Skin of body (tissue), 2 donors: ENCODE data around the gene SLC16A11. TPM values are rescaled to one million over a fixed set of nuclear protein-coding genes. Genes with fewer than 3 reads are reported as not detected.

ENCODE experiments used
- DNase-seq: peaks from one replicate; lab custom pipeline; 2025; lab: John Stamatoyannopoulos, UW
- total RNA-seq: library from RNA; depleted of rRNA; stranded (reverse); fragments of >200 nt; gene quantifications from one replicate; pipeline ENCODE4 v1.2.3, GENCODE V29; 2014

The SLC16A11 gene
- total RNA-seq, 1 donor from 2014 or later, result 0.69 TPM

- no peak for DNase-seq
Observed at GRCh38 chr17:7027335-7027734, 16.6 kb downstream of the SLC16A11 start.

DNA sequence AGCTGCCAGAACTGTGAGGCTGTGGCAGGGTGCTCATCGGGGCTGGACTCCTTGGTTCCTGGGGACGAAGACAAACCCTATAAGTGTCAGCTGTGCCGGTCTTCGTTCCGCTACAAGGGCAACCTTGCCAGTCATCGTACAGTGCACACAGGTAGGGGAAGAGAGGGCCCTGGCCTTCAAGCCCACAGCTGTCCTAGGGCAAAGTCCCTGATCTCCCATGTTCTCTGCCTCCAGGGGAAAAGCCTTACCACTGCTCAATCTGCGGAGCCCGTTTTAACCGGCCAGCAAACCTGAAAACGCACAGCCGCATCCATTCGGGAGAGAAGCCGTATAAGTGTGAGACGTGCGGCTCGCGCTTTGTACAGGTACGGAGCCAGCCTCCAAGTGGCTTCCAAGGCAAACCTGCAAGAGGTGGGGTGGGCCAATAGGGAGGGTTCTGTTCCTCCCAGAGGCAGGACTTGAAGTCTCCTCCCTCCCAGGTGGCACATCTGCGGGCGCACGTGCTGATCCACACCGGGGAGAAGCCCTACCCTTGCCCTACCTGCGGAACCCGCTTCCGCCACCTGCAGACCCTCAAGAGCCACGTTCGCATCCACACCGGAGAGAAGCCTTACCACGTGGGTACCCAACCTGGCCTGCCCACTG is 17.3 kb downstream of the SLC16A11 start:
- no peak for DNase-seq

DNA sequence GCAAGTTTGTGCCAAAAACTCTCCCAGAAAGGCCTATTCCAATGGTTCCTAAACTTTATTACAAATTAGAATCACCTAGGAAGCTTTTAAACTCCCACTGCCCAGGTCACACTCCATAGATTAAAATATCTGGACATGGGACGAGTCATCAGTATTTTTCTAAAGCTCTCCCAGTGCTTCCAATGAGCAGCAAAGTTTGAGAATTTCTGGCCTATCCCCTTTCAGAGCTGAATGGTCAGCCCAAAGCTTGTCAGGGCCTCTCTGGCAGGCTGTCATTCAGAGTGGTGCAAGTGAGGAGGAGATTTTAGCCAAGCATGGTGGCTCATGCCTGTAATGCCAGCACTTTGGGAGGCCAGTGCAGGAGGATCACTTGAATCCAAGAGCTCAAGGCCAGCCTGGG is 18.6 kb downstream of the SLC16A11 start:
- no peak for DNase-seq

DNA sequence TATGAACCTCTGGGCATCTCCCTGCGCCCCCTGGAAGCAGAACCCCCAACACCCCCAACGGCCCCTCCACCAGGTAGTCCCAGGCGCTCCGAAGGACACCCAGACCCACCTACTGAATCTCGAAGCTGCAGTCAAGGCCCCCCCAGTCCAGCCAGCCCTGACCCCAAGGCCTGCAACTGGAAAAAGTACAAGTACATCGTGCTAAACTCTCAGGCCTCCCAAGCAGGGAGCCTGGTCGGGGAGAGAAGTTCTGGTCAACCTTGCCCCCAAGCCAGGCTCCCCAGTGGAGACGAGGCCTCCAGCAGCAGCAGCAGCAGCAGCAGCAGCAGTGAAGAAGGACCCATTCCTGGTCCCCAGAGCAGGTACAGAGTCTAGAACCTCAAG is 19.5 kb downstream of the SLC16A11 start:
- DNase-seq, result no peak

DNA sequence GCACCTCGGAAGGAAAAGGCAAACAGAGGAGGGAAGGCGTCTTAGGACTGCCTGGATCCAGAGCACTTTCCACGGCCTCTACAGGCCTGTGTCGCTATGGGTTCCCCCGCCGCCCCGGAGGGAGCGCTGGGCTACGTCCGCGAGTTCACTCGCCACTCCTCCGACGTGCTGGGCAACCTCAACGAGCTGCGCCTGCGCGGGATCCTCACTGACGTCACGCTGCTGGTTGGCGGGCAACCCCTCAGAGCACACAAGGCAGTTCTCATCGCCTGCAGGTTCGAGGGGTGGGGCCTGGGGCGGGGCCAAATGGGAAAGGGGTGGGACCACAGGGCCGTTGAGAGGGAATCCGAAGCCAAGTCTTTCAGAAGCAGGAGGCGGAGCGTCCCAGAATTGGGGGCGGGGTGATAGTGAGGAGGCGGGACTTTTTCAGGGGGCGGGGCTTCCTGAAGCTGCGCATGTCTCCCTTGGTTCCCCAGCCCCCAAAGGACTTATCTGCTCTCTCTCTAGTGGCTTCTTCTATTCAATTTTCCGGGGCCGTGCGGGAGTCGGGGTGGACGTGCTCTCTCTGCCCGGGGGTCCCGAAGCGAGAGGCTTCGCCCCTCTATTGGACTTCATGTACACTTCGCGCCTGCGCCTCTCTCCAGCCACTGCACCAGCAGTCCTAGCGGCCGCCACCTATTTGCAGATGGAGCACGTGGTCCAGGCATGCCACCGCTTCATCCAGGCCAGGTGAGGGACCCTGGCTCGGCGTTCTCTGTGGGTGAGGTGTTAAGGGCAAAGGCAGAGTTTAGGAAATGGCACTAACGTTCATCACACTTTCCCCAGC is 20.1 kb downstream of the SLC16A11 start:
- peak; percentile 66 for DNase-seq

DNA sequence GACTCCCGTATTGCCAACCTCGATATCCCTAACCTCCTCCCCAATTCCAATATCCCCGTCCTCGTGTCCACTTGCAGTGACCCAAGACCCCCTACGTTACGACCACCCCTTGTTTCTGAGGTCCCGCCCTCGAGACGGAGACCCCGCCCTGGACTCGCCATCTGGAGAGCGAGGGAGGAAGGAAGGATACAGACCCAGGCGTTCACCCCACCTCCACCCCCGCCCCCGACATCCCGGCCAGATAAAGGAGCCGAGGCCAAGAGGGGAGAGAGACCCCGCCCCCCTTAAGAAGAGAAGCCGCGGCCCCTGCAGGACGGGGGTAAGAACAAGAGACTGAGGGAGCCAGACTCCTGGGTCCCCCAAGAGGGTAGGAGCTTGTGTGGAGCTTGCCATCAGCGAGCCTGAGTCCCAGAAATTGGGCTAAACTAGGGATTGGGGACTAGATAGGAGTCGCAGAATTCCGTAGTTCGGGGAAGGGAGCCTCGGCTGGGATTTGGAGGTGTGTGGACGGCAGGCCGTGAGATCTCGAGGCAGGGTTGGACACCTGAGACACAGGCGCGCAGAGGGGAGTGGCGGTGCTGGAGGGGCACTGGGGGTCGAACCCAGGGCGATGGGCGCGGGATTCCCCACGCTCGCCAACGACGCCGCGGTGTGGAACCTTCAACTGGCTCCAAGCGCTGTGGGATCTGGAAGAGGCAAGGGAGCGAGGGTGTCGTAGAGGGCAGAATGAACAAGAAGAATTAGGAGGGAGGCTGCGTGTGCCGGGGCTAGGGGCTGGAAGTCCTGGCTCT is 20.9 kb downstream of the SLC16A11 start, which contains the start of gene BCL6B:
TSS of gene BCL6B (plus strand) at position 270 of the 791 bp plus-strand sequence. CDS start 622 bp downstream, outside the sequence.
- no peak for DNase-seq

- peak; percentile 50 for DNase-seq
Observed at GRCh38 chr17:7021993-7022778, 21.7 kb downstream of the SLC16A11 start.

DNA sequence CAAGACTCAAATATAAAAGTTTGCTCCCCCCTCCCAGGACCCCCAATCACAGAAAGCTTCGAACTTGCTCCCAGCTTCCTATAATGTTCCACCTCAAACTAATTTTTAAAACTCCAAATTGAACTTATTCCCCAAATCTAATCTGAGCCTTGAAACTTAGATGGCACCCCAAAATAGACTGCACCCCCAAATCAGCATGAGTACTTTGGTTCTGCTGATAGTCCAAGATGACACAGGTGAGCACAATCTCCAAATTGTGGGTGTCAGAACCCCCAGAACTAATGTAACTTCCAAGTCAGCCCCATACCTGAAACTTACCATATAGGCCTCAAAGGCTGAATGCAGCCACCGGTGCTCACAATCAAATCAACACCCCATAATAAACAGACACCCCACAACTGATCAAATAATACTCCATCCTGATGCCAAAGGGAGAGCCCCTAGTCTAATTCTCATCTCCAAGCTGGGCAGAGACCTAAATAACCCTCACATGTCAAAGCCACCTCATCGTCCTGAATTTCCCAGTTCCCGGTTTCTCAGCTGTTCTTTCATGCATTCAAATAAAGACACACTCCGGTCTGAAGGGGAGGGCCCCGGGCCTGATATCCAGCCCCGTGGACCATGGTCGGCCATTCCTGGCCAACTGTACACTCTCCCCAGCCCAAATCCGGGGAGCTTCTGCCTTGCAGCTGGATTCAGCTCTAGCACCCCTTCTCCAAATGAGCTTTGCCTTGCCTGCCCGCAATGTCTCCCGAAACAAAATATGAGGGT is 22.8 kb downstream of the SLC16A11 start:
- no peak for DNase-seq

DNA sequence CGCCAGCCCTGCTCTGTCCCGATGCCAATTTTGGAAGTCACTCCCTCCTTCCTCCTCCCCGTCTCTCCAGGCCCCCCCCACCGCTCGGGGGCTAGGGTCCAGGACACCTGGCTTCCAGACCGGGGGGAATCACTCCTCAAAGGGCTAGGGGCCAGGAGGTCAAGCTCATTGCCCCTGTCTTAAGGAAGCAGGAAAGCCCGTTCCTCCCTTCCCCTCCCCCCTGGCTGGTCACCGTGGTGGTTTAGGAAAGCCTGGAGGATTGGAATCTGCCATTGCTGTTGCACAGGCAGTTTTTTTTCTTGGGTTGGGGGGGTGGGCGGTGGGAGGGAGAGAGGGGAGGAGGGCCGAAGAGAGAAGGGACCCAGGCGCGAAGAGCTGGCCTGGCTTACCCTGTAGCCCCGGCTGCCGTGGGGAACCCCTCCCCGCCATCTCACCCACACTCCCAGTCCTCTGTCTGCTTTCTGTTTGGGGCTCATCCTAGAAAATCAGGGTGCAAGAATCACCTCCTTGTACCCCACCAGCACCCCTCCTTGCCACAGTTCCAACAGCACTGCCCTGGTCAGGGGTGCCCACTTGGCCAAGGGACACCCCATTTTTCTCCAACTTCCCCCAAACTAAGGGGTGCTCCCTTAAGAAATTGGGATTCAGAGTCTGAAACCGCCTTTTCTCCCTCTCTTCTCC is 23.9 kb downstream of the SLC16A11 start:
- no peak for DNase-seq

DNA sequence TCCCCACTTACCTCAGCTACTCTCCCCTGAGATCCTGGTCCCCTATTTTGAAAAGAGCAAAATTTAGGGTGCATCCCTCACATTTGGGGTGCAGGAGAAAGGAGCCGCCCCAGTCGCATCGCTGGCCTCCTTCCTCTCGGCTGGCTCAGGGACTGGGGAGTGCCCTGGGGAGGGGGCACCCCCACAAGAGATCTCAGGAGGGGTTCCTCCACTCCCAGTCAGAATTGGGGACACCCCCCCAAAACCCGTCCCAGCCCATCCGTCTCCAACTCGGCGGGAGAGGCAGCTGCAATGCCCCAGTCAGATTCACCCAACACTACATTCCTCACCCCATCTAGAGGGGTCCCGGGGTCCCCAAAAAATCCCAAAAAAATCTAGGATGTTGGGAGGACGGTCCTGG is 24.5 kb downstream of the SLC16A11 start:
- DNase-seq, result no peak

DNA sequence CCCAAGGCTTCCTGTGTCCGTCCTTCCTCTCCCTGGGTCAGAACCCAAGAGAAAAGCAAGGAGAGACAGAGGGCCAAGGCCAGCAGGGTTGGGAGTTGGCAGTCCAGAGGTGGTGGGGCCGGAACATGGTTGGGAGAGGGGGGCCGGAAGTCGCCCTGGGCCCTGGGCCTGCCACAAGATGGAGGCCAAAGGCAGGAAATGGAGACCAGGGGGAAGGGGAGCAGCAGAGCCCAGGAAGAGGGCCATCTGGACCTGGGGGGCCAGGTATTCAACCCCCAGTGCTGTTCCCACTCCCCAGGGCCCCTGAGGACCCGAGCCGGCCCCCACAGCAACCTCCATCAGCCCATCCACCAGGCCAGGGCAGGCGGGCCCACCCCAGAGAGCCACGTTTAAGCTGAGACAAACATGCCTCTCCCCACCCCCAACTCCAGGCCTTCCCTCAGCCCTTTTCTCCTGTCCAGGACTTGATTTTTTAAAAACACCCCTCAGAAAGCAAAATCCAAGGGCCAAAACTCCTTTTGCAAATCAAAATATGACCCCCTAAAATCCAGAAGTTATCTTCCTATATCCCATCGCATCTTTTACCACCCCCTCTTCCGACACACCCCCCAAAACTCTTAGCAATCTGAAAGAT is 25.4 kb downstream of the SLC16A11 start:
- DNase-seq, result no peak

GRCh38 chr17:7017827-7018200 is 26.1 kb downstream of the SLC16A11 start:
- no peak for DNase-seq

DNA sequence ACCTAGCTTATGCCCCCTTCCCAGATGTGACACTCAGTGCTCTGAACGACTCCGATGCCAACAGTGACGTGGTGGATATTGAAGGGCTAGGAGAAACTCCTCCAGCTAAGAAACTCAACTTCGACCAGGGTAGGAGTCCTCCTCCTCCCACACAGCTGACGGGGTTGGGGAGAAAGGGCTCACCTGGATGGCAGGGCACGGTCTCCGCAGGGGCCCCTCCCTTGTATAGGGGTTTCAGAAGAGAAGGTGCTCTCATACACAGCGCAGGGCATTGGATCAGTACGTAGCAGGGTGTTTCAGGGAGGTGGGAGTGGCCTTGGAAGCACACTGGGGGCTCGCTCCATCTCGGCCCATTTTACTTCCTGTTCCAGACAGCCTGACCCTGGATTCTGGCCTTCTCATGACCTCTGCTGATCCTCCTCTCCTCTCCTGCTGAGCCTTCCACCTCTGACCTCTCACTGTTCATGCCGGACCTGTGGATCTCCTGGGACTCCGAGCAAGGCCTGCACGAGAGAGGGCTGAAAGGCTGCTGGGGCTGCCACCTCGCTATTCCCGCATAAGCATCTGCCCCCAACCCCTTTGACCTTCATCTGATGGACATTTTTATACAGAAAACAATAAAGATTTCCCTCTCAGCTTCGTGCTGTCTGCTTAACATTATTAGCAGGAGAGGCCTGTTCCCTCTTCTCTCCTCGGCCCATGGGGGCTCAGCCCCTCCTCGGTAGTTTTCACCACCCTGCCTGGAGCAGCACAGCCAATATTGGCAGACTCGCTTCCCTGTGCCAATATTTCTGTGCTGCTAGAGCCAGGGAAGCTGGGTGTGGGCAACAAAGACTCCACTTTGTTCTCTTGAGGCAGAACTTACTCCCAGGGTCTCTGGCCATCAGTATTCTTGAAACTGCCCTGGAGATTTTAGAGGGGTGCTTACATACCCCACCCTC is 26.7 kb downstream of the SLC16A11 start:
- no peak for DNase-seq

- DNase-seq, result no peak
Observed at GRCh38 chr17:7016418-7016817, 27.5 kb downstream of the SLC16A11 start.

DNA sequence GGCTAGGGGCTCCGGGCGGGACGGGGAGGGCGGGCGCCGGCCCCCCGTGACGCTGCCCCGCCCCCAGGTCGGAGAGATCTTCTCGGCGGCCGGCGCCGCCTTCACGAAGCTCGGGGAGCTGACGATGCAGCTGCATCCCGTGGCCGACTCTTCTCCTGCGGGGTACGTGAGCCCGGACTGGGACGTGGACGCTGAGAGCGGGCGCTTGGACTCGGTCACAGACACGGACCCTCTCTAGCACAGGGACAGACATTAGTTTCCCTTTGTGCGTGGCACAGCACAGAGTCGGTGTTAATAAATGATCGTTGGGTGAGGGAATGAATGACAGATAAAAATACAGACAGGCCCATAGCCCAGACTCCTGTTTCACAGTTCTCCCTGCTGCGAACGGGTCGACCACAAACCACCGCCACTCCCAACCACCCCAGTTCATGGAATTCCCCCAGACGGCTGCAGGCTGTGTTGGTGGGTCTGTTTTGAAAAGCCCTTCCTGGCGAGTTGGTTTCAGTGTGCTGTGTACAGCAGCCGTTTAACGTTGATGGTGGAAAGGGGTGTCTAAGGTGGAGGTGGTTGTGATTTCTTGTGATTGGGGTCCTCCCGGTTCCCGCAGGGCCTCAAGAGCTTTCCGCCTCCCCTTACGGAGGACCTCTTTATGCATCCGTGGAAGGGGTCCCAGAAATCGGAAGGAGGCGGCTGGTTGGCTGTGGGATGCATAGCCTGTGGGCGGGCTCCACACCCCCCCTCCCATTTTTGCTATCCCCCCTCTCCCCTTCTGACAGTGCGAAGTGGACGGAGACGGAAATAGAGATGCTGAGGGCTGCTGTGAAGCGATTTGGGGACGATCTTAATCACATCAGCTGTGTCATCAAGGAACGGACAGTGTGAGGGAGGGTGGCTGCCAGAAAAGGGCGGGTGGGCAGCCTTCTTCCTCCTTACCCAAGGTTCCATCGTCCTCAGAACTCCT is 28.6 kb downstream of the SLC16A11 start:
- DNase-seq, result no peak

GRCh38 chr17:7014261-7014994 is 29.5 kb downstream of the SLC16A11 start:
- peak; percentile 94 for DNase-seq

DNA sequence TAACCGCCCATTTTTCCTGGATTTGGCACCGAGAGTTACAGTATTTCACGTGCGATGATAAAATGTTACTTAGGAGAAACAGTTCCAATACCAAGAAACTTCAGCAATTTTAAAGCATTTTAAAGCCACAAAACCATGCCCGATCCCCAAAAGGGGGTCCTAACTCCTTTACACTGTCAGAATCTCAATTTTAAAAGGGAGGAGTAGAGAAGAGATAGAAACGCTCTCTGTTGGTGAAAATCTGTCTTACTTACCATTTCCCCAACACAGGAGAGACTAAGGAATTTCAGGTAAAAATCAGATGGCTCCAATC is 32.0 kb downstream of the SLC16A11 start:
- DNase-seq, result no peak
